ENCODE results near the gene IGHMBP2. TPM values are rescaled to one million over a fixed set of nuclear protein-coding genes. Genes with fewer than 3 reads are reported as not detected.

Gene IGHMBP2
- total and polyA plus RNA-seq, 2 experiments from 2014 or later = 14.3 to 27.7 TPM

DNA sequence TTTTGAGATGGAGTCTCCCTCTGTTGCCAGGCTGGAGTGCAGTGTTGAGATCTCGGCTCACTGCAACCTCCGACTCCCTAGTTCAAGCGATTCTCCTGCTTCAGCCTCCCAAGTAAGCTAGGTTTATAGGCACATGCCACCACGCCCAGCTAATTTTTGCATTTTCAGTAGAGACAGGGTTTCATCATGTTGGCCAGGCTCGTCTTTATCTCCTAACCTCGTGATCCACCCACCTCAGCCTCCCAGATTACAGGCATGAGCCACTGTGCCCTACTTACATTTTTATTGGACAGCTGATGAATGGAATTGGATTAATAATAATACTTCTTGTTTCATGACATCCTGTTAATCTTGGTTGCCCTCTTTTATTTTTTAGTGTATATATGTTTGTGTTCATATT is 80.1 kb downstream of the IGHMBP2 start:
- H3K36me3 Mint-ChIP-seq (ENCODE audit: low read depth) = no peaks in the 10 kb centered on the region
- Histone ChIP-seq H3F3A (replicated peaks; ENCODE audit: low read depth) (no peaks in the 10 kb centered on the region), H3K4me3 (no peak overlapping the region), H3K9me2 (ENCODE audit: insufficient read depth) (no peaks in the 10 kb centered on the region), H3K4me2 (no peak overlapping the region), H2AFZ (no peak overlapping the region), H3K36me3 (ENCODE audit: insufficient read depth) (no peaks in the 10 kb centered on the region), H3K79me2 (replicated peaks; ENCODE audit: insufficient read depth) (no peaks in the 10 kb centered on the region), H3K4me1 (ENCODE audit: insufficient read depth) (no peaks in the 10 kb centered on the region), H4K20me1 (replicated peaks; ENCODE audit: insufficient read depth) (no peaks in the 10 kb centered on the region), H3K27ac (ENCODE audit: low read depth) (no peak overlapping the region), H3K27me3 (ENCODE audit: insufficient read depth) (no peaks in the 10 kb centered on the region)
- H3K27me3 Mint-ChIP-seq (ENCODE audit: insufficient read depth, low read depth, poor library complexity) = peaks cover 1% of the 10 kb centered on the region
- H3K27ac Mint-ChIP-seq = no peak overlapping the region
- peaks cover 7% of the 10 kb centered on the region for H3K4me1 Mint-ChIP-seq
- H3K4me3 Mint-ChIP-seq = no peak overlapping the region
- H3K9me3 Mint-ChIP-seq = peaks cover 17% of the 10 kb centered on the region
- no peak for DNase-seq (ENCODE audit: low spot score)
- ATAC-seq = no peak
- TF ChIP-seq, protein P1, sequence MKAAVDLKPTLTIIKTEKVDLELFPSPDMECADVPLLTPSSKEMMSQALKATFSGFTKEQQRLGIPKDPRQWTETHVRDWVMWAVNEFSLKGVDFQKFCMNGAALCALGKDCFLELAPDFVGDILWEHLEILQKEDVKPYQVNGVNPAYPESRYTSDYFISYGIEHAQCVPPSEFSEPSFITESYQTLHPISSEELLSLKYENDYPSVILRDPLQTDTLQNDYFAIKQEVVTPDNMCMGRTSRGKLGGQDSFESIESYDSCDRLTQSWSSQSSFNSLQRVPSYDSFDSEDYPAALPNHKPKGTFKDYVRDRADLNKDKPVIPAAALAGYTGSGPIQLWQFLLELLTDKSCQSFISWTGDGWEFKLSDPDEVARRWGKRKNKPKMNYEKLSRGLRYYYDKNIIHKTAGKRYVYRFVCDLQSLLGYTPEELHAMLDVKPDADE (IDR thresholded peaks at IDR 0.05) = no peak
- no peak for TF ChIP-seq JUNB (IDR thresholded peaks at IDR 0.05; ENCODE audit: unreplicated experiment)
- TF ChIP-seq ZNF114 (CRISPR knock-in tag; IDR thresholded peaks at IDR 0.05) = no peak
- no peak for TF ChIP-seq ZNF331 (CRISPR knock-in tag; IDR thresholded peaks at IDR 0.05; ENCODE audit: low read depth)
- no peak for TF ChIP-seq POLR2AphosphoS5 (IDR thresholded peaks at IDR 0.05; ENCODE audit: low read depth)
- TF ChIP-seq EZH2phosphoT487 (IDR thresholded peaks at IDR 0.05; ENCODE audit: unreplicated experiment) = no peak
- TF ChIP-seq, protein P2, sequence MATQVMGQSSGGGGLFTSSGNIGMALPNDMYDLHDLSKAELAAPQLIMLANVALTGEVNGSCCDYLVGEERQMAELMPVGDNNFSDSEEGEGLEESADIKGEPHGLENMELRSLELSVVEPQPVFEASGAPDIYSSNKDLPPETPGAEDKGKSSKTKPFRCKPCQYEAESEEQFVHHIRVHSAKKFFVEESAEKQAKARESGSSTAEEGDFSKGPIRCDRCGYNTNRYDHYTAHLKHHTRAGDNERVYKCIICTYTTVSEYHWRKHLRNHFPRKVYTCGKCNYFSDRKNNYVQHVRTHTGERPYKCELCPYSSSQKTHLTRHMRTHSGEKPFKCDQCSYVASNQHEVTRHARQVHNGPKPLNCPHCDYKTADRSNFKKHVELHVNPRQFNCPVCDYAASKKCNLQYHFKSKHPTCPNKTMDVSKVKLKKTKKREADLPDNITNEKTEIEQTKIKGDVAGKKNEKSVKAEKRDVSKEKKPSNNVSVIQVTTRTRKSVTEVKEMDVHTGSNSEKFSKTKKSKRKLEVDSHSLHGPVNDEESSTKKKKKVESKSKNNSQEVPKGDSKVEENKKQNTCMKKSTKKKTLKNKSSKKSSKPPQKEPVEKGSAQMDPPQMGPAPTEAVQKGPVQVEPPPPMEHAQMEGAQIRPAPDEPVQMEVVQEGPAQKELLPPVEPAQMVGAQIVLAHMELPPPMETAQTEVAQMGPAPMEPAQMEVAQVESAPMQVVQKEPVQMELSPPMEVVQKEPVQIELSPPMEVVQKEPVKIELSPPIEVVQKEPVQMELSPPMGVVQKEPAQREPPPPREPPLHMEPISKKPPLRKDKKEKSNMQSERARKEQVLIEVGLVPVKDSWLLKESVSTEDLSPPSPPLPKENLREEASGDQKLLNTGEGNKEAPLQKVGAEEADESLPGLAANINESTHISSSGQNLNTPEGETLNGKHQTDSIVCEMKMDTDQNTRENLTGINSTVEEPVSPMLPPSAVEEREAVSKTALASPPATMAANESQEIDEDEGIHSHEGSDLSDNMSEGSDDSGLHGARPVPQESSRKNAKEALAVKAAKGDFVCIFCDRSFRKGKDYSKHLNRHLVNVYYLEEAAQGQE (IDR thresholded peaks at IDR 0.05; ENCODE audit: unreplicated experiment) = no peak
- no peak for TF ChIP-seq NANOG (IDR thresholded peaks at IDR 0.05; ENCODE audit: borderline replicate concordance)
- TF ChIP-seq, protein P3, sequence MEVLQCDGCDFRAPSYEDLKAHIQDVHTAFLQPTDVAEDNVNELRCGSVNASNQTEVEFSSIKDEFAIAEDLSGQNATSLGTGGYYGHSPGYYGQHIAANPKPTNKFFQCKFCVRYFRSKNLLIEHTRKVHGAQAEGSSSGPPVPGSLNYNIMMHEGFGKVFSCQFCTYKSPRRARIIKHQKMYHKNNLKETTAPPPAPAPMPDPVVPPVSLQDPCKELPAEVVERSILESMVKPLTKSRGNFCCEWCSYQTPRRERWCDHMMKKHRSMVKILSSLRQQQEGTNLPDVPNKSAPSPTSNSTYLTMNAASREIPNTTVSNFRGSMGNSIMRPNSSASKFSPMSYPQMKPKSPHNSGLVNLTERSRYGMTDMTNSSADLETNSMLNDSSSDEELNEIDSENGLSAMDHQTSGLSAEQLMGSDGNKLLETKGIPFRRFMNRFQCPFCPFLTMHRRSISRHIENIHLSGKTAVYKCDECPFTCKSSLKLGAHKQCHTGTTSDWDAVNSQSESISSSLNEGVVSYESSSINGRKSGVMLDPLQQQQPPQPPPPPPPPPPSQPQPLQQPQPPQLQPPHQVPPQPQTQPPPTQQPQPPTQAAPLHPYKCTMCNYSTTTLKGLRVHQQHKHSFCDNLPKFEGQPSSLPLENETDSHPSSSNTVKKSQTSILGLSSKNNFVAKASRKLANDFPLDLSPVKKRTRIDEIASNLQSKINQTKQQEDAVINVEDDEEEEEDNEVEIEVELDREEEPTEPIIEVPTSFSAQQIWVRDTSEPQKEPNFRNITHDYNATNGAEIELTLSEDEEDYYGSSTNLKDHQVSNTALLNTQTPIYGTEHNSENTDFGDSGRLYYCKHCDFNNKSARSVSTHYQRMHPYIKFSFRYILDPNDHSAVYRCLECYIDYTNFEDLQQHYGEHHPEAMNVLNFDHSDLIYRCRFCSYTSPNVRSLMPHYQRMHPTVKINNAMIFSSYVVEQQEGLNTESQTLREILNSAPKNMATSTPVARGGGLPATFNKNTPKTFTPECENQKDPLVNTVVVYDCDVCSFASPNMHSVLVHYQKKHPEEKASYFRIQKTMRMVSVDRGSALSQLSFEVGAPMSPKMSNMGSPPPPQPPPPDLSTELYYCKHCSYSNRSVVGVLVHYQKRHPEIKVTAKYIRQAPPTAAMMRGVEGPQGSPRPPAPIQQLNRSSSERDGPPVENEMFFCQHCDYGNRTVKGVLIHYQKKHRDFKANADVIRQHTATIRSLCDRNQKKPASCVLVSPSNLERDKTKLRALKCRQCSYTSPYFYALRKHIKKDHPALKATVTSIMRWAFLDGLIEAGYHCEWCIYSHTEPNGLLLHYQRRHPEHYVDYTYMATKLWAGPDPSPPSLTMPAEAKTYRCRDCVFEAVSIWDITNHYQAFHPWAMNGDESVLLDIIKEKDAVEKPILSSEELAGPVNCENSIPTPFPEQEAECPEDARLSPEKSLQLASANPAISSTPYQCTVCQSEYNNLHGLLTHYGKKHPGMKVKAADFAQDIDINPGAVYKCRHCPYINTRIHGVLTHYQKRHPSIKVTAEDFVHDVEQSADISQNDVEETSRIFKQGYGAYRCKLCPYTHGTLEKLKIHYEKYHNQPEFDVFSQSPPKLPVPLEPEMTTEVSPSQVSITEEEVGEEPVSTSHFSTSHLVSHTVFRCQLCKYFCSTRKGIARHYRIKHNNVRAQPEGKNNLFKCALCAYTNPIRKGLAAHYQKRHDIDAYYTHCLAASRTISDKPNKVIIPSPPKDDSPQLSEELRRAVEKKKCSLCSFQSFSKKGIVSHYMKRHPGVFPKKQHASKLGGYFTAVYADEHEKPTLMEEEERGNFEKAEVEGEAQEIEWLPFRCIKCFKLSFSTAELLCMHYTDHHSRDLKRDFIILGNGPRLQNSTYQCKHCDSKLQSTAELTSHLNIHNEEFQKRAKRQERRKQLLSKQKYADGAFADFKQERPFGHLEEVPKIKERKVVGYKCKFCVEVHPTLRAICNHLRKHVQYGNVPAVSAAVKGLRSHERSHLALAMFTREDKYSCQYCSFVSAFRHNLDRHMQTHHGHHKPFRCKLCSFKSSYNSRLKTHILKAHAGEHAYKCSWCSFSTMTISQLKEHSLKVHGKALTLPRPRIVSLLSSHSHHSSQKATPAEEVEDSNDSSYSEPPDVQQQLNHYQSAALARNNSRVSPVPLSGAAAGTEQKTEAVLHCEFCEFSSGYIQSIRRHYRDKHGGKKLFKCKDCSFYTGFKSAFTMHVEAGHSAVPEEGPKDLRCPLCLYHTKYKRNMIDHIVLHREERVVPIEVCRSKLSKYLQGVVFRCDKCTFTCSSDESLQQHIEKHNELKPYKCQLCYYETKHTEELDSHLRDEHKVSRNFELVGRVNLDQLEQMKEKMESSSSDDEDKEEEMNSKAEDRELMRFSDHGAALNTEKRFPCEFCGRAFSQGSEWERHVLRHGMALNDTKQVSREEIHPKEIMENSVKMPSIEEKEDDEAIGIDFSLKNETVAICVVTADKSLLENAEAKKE (CRISPR knock-in tag; IDR thresholded peaks at IDR 0.05) = no peak
- no peak for TF ChIP-seq STAT1 (IDR thresholded peaks at IDR 0.05; ENCODE audit: unreplicated experiment)
- no peak for TF ChIP-seq CREB1 (CRISPR knock-in tag; IDR thresholded peaks at IDR 0.05; ENCODE audit: low read depth)
- no peak for TF ChIP-seq EZH2 (IDR thresholded peaks at IDR 0.05; ENCODE audit: low read depth, unreplicated experiment)
- TF ChIP-seq, protein P4, sequence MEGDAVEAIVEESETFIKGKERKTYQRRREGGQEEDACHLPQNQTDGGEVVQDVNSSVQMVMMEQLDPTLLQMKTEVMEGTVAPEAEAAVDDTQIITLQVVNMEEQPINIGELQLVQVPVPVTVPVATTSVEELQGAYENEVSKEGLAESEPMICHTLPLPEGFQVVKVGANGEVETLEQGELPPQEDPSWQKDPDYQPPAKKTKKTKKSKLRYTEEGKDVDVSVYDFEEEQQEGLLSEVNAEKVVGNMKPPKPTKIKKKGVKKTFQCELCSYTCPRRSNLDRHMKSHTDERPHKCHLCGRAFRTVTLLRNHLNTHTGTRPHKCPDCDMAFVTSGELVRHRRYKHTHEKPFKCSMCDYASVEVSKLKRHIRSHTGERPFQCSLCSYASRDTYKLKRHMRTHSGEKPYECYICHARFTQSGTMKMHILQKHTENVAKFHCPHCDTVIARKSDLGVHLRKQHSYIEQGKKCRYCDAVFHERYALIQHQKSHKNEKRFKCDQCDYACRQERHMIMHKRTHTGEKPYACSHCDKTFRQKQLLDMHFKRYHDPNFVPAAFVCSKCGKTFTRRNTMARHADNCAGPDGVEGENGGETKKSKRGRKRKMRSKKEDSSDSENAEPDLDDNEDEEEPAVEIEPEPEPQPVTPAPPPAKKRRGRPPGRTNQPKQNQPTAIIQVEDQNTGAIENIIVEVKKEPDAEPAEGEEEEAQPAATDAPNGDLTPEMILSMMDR (conservative IDR thresholded peaks at IDR 0.05; ENCODE audit: low read depth in 2 of 2) = no peak
